Ovary (tissue), 3 donors: ENCODE measurements around the gene HDHD5.

Source experiments
- POLR2A ChIP-seq: fragments of 450-650 bp; IDR thresholded peaks from one replicate; pipeline ENCODE4 v1.6.1; 2017; ENCODE audit warnings: antibody characterized with exemption, mild to moderate bottlenecking, moderate library complexity
- TF ChIP-seq, protein P1 (sequence below), 3 donors: fragments of 450-650 bp in 2 of 3; fragments of 200-600 bp in 1 of 3; IDR thresholded peaks; one replicate each; pipeline versions ENCODE4 v1.5.1 to v1.8.0; 2016 to 2022; ENCODE audit warnings: antibody characterized with exemption in 3 of 3, mild to moderate bottlenecking in 1 of 3
- donor health status: DM: no; HTN: no; CAD: no.

DNA sequence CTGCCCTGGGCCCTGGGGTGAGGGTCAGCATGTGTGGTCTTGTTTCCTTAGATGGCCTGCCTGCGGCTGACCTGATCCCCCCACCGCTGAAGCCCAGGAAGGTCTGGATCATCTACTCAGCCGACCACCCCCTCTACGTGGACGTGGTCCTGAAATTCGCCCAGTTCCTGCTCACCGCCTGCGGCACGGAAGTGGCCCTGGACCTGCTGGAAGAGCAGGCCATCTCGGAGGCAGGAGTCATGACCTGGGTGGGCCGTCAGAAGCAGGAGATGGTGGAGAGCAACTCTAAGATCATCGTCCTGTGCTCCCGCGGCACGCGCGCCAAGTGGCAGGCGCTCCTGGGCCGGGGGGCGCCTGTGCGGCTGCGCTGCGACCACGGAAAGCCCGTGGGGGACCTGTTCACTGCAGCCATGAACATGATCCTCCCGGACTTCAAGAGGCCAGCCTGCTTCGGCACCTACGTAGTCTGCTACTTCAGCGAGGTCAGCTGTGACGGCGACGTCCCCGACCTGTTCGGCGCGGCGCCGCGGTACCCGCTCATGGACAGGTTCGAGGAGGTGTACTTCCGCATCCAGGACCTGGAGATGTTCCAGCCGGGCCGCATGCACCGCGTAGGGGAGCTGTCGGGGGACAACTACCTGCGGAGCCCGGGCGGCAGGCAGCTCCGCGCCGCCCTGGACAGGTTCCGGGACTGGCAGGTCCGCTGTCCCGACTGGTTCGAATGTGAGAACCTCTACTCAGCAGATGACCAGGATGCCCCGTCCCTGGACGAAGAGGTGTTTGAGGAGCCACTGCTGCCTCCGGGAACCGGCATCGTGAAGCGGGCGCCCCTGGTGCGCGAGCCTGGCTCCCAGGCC lies 50.6 kb downstream of the HDHD5 start:
- TF ChIP-seq, protein P1, sequence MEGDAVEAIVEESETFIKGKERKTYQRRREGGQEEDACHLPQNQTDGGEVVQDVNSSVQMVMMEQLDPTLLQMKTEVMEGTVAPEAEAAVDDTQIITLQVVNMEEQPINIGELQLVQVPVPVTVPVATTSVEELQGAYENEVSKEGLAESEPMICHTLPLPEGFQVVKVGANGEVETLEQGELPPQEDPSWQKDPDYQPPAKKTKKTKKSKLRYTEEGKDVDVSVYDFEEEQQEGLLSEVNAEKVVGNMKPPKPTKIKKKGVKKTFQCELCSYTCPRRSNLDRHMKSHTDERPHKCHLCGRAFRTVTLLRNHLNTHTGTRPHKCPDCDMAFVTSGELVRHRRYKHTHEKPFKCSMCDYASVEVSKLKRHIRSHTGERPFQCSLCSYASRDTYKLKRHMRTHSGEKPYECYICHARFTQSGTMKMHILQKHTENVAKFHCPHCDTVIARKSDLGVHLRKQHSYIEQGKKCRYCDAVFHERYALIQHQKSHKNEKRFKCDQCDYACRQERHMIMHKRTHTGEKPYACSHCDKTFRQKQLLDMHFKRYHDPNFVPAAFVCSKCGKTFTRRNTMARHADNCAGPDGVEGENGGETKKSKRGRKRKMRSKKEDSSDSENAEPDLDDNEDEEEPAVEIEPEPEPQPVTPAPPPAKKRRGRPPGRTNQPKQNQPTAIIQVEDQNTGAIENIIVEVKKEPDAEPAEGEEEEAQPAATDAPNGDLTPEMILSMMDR (IDR thresholded peaks at IDR 0.05): no peak
- TF ChIP-seq POLR2A: no peak
